HG03159 (cell line): ENCODE data around the gene CDR2.
"Not testable (repeated sequence)": the region's sequence is repeated elsewhere in the genome, so short reads cannot be mapped to it uniquely, and the experiment has no call there.

ENCODE experiments used
- ATAC-seq: cut with Tn5 transposase; IDR thresholded peaks from one replicate; pipeline ENCODE4 v1.9.1; 2021; ENCODE audit warnings: mild to moderate bottlenecking, moderate library complexity; ENCODE audit not compliant: unreplicated experiment

Gene CDR2

GRCh38 chr16:22374311-22375116 lies at the start of gene CDR2:
TSS of gene CDR2 (minus strand) at chr16:22374619. CDS start at chr16:22374309, 310 bp downstream.
- peak; percentile 90 for ATAC-seq

DNA sequence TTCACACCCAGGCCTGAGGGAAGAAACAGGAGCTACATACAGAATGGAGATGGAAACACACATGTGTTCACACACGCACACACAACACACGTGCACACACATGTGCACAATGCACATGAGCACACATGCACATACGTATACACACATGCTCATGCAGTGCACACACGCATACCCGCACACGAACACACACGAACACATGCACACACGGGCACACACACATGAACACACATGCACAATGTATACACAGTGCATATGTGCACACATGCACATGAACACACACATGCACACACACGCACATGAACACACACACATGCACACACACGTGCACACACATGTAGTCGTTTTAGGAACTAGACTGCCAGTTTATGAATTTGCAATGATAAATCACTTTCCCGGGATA lies 49.3 kb upstream of the CDR2 start:
- no peak for ATAC-seq

- ATAC-seq = no peak
Measured at GRCh38 chr16:22421136-22421535, 46.7 kb upstream of the CDR2 start.

DNA sequence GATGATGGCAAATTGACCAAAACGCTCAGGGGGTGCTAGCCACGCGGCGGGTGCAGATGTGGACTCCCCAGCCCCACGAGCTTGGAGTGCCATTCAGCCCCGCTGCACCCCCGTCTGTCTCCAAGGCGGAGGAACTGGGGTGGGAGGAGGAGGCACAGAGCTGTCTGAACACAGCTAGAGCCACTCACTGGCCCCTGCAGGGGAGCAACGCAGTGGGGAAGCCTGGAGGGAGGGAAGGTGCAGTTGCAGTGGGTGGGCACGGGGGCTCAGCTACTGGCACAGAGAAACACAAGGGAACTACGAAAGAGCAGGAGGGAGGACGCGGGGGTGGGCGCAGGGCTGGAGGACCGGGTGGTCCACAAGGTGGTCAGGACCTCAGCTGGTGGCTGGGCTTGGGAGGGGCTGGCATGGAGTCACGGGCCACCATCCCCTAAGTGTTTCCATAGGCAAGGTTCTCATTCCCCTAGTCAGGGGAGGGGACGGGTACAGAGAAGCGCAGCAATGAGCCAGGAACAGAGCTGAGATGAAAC lies 46.3 kb upstream of the CDR2 start:
- no peak for ATAC-seq

DNA sequence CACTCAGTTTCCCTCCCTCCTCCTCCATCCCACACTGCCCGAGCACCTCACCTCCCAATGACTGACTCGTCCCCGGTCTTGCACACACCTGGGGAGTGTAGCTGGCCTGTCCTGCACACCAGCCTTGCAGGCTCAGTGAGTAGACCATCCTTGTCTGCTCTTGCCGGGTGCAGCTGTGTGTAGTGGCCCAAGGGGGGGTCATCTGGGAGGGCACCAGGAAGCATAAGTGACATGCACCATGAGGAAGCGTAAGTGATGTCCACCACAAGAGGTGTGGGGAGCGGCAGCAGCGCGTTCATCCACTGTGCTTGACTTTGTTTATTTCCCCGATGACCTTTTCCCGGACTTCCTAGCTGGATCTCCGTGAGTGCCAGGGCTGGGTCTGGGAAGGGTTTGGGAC lies 45.5 kb upstream of the CDR2 start:
- no peak for ATAC-seq

GRCh38 chr16:22418826-22419225 lies 44.4 kb upstream of the CDR2 start:
- no peak for ATAC-seq

DNA sequence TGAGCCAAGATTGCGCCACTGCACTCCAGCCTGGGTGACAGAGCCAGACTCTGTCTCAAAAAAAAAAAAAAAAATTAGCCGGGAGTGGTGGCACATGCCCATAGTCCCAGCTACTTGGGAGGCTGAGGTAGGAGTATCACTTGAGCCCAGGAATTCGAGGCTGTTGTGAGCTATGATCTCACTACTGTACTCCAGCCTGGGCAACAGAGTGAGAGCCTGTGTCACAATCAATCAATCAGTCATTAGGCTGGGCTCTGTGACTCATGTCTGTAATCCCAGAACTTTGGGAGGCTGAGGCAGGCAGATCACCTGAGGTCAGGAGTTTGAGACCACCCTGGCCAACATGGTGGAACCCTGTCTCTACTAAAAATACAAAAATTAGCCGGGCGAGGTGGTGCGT lies 43.4 kb upstream of the CDR2 start:
- ATAC-seq = not testable (repeated sequence)

- ATAC-seq = no peak
Measured at GRCh38 chr16:22417019-22417418, 42.6 kb upstream of the CDR2 start.

DNA sequence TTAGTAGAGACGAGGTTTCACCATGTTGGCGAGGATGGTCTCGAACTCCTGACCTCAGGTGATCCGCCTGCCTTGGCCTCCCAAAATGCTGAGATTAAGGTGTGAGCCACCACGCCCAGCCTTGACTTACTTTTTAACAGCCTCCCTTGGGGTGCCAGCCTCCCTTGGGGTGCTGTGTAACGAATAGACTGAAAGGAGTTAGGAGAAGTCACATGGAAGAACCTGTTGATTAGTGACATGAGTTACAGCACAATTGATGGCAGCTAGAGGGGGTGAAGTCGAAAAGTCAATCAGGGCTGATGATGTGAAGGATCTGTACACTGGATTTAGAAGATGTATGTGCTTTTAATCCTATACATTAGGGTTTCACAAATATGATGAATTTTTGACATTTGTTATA lies 39.4 kb upstream of the CDR2 start:
- no peak for ATAC-seq

- no peak for ATAC-seq
Measured at GRCh38 chr16:22407486-22407885, 33.1 kb upstream of the CDR2 start.

GRCh38 chr16:22402191-22402590 lies 27.8 kb upstream of the CDR2 start:
- ATAC-seq = no peak

DNA sequence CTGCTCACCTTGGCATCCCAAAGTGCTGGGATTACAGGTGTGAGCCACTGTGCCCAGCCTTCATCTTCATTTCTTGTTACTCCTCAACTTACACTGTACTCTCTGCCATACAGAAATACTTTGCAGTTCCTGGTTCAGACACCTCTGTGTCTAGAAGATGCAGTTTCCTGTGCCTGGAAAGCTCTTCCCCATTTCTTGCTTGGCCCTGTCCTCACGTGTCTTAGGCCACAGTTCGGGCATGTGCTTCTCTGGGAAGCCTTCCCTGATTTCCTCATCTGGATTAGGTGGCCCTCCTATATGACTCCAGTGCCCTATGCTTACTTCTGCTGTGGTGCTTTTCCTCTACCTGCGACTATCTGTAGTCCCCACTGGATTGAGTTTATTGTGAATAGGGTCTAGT lies 26.5 kb upstream of the CDR2 start:
- ATAC-seq = no peak

GRCh38 chr16:22397931-22398330 lies 23.5 kb upstream of the CDR2 start:
- no peak for ATAC-seq

DNA sequence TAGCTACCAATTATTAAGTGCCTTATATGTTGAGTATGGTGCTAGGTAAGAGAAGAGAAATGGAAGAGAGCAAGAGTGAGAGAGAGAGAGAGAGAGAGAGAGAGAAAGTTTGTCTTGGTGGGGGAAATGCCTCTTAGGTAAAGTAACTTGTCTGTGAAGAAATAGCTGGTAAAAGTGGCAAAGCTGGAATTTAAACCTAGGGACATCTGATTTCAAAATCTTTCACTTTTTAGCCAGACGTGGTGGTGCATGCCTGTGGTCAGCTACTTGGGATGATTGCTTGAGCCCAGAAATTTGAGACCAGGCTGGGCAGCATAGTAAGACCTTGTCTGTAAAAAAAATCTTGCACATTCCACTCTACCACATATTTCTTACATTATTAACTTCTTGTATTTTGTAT lies 23.0 kb upstream of the CDR2 start:
- no peak for ATAC-seq

DNA sequence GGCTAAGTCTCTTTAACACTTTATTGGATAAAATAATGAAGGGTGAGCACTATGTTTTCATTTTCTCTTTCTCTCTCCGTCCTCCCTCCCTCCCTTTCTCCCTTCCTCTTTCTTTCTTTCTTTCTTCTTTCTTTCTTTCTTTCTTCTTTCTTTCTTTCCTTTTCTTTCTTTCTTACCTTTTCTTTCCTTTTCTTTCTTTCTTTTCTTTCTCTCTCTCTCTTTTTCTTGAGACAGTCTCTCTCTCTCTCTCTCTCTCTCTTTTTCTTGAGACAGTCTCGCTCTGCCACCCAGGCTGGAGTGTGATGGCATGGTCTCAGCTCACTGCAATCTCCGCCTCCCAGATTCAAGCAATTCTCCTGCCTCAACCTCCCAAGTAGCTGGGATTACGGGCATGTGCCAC lies 21.5 kb upstream of the CDR2 start:
- ATAC-seq = no peak

DNA sequence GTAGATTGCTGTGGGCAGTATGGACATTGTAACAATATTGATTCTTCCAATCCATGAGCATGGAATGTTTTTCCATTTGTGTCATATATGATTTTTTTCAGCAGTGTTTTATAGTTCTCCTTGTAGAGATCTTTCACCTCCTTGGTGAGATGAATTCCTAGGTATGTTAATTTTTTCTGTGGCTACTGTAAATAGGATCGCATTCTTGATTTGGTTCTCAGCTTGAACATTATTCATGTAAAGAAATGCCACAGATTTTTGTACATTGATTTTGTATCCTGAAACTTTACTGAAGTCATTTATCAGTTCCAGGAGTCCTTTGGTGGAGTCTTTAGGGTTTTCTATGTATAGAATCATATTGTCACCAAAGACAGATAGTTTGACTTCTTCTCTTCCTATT lies 19.7 kb upstream of the CDR2 start:
- ATAC-seq = no peak

- no peak for ATAC-seq
Measured at GRCh38 chr16:22388101-22388644, 13.8 kb upstream of the CDR2 start.

DNA sequence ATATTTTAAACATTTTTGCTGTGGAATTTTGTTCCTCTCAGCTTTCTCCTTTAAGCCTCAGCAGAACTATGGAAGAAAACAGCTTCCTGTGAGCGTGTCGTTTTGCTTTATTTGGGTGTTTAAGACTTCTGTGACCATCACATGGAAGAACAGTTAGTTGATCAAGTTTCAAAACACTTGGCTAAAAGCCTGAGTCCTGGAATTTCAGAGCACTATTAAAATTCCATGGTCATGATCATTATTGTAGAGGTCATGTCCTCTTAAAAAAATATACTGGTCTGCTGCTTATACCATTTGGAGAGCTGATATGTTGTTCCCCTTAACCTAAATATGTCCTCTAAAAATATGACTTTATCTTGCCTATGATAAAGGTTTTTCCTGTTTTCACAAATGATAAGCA lies 12.6 kb upstream of the CDR2 start:
- ATAC-seq = no peak

DNA sequence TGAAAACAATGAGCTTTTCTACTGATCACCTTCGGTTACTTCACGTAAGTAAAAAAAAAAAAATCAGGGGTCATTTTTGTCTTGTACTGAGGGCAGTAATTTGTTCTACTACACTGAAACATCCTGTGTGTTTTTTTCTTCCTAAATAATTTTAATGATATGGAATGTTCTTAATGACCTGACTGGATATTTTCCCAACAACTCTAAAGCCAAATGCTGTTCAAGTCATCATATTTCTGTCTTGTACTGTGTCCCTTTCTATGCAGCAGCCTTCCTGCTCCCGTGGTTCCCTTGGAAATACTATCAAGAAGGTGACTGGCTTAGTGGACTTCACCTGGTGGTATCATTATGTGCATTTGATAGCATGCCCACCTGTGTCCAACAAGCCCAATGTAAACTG lies 10.8 kb upstream of the CDR2 start:
- ATAC-seq = no peak

DNA sequence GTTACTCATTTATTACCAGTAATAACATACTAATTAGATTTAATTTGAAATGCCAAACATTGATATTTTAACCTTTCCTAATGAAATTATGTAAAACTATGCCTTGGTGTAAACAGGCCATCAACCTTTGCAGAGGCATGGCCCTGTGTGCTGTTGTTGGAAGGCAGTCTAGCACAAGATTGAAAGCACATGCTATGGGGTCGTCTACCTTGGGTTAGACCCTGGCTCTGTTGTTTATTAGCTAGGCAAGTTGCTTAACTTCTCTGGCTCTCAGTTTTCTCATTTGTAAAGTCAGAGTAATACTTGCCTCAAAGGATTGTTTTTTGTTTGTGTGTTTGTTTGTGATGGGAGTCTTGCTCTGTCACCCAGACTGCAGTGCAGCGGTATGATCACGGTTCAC lies 9.4 kb upstream of the CDR2 start:
- ATAC-seq = no peak

- ATAC-seq = no peak
Measured at GRCh38 chr16:22381392-22381791, 7.0 kb upstream of the CDR2 start.

GRCh38 chr16:22380529-22380928 lies 6.1 kb upstream of the CDR2 start:
- no peak for ATAC-seq

DNA sequence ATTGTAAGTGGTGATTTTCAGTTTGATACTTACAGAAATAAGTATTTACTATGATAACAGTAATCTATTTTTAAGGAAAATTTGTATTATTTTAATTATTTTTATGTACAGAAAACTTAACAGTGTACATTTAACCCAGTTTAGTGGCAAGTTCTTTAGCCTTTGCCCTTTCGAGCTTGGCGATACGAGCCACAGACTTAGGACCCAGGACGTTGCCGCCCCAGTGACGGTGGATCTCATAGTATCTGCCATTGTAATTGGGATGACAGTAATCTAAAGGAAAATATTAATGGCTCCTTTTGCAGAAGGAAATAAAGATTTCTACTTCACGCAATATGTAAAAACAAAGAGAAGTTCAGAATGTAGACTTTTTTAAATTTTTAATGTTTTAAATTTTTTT lies 5.2 kb upstream of the CDR2 start:
- ATAC-seq = no peak
